HG03108 (cell line): ENCODE results near the gene PDE4DIP.
"Not testable (repeated sequence)": the region's sequence is repeated elsewhere in the genome, so short reads cannot be mapped to it uniquely, and the experiment has no call there.

Experiments used
- ATAC-seq: cut with Tn5 transposase; IDR thresholded peaks from one replicate; pipeline ENCODE4 v1.9.1; 2021; ENCODE audit warnings: moderate library complexity; ENCODE audit not compliant: unreplicated experiment

The PDE4DIP gene

DNA sequence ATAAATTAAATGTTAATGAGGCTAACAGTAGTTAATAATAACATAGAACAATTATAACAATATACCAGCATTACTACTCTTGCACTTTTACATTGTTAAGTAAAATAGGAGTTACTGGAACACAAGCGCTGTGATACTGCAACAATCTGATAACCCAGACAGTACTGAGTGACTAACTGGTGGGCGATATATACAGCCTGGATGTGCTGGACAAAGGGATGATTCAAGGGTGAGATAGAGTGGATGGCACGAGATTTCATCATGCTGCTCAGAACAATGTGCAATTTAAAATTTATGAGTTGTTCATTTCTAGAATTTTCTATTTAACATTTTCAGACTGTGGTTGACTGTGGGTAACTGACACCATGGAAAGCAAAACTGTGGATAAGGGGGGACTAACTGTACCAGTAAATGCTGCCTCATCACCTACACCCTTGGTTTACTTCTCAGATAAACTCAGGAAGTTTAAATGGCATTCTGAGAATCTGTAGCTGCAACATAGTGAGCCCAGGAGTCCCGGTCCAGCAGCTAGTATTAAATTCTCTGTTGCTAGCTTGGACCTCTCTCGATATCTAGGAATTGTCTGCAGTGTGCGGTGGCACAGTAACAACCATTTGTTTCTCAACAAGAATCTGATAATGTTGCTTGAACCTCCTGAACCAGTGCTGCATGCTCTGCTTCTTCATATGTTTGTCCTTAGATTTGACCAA lies 24.9 kb downstream of the PDE4DIP start:
- ATAC-seq, result not testable (repeated sequence)

DNA sequence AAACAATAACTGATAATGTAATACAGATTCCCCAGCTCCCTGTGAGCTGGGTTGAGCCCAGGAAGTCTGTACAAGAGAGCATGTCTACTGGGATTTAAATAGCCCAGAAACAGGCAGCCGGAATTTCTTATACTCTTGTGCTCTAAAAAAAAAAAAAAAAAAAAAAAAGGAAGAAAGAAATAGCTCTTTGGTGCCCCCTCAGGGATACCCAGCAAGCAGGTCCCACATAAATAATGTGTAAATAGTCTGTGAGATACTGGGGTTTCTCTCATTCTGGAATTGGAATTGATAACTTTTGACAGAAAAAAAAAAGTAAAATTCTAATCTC lies 25.4 kb downstream of the PDE4DIP start:
- not testable (repeated sequence) for ATAC-seq

DNA sequence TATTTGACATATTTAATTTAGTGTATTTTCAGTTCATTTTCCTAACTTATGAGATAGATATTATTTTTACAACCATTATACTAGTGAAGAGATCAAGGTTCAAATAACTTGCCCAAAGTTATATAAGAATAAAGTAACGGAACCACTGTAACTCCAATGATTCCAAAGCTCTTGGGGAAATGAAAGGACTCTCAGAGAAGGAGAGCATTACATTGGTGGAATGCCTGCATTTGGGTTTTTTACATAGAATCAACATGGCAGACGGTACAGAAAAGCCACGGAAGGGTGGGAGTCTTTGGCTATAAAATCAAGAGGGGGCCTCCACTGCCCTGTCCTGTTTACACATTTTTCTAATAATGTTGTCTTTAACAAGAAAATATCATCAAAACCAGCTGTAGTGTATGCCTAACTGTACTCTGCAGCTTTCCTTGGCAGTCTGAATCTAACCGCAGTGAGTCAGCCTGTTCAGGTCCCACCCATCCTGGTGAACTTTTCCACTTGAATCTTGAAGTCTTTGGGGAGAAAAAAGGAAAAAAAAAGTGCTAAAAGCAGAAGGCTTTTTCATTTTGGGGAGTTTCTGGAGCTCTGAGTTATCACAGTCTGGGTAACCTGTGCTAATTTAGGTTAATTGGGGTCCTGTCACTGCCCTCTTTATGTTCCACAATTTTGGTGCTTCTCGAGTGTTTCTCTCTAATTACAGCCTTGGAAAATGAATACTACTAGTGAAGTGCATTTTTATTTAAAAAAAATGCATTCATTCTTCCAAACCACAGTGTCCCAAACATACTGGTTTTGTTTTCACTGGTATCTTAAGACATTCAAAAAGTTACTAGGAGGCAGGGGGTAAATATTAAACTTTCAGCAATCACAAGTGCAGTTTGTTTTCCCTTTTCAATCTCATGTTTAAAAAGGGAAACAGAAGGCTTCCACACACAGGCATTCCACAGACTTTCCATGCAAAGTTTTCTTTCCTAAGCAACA lies 30.5 kb downstream of the PDE4DIP start:
- ATAC-seq, result not testable (repeated sequence)

DNA sequence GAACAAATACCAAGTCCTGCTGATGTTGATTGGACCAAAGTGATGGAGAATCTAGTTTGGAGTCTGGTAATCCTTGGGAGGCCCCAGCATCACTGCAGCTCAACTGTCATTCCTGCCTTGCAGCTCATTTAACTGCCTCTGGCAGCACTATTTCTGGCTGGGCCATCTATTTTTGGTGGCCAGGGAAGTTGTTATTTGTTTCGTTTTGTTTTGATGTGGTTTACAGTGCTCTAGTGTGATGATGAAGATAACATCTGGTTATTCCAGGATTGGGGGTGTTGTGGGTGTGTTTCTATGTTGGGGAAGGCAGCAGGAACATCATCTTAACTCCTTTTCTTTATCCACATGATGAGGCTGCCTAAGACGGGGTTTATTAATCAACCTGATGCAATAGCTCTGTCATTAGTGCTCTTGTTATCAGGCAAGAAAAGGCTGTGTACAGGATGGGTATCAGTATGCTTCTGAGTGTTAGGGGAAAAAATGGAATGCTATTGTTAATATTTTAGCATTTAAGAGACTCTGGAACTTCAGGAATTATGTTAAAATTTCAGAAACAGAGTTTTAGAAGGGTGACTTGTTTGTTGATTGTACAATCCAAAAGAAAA lies 35.7 kb downstream of the PDE4DIP start:
- ATAC-seq, result not testable (repeated sequence)

DNA sequence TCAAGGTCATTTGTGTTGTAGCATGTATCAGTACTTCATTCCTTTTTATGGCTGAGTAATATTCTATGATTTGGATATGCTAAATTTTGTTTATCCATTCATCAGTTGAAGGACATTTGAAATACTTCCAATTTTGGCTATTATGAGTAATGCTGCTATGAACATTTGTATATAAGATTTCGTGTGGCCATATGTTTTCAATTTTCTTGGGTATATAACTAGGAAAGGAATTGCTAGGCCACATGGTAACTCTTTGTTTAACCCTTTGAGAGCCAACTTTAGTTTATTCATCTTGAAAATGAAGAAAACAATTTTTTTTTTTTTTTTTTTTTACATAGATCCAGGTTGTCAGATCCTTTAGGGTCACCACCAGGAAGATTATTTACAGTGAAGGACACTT lies 37.0 kb downstream of the PDE4DIP start:
- not testable (repeated sequence) for ATAC-seq

DNA sequence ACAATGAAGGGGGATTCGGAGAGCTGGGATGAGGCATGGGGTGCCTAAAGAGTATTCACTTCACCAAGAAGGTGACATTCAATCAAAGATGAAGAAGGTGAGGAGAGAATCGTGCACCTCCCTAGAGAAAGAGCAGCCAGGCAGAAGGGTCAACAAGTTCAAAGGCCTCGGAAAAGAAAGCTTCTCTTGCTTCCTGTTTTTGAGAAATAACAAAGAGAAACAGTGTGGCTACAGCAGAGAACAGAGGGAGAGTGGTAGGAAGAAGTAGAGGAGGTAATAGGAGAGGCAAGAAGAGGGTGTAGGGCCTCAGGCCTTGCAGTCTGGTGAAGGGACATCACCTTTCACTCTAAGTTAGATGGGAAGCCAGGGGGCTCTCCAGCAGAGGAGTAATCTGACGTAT lies 41.0 kb downstream of the PDE4DIP start:
- ATAC-seq, result not testable (repeated sequence)

DNA sequence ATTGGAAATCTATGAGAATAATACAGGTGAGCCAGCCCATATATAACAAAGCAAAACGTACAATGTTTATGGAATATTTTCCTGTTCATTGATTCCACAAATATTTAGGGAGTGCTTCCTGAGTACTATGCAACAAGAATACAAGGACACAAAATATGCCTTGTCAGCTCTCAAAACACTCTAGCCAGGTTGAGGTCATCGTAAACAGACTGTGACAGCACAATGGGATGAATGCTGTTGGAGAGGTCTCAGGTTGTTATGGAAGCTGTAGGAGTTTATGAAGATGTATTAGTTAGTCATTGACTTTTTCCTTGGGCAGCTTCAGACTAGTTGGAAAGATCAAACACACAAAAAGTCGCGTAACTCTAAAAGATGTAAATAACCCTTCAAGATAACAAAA lies 42.1 kb downstream of the PDE4DIP start:
- not testable (repeated sequence) for ATAC-seq

DNA sequence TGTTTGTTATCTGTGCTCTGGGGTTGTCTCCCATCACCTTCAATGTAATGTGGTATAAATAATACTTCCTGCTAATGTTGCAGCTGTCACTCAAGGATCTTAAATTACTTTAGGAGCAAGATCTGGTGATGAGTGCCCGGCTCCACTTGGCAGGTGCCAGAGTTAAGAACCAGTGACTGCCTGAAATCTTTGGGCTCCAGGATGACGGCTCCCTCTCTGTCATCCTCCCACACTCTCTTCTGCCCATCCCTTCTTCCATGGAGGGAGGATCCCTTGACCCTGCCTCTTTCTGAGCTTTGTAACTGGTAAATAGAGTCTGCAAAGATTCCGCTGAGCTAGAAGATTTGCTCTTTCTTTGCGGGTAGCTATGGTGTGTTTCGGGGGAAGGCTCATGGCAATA lies 44.4 kb downstream of the PDE4DIP start:
- not testable (repeated sequence) for ATAC-seq

DNA sequence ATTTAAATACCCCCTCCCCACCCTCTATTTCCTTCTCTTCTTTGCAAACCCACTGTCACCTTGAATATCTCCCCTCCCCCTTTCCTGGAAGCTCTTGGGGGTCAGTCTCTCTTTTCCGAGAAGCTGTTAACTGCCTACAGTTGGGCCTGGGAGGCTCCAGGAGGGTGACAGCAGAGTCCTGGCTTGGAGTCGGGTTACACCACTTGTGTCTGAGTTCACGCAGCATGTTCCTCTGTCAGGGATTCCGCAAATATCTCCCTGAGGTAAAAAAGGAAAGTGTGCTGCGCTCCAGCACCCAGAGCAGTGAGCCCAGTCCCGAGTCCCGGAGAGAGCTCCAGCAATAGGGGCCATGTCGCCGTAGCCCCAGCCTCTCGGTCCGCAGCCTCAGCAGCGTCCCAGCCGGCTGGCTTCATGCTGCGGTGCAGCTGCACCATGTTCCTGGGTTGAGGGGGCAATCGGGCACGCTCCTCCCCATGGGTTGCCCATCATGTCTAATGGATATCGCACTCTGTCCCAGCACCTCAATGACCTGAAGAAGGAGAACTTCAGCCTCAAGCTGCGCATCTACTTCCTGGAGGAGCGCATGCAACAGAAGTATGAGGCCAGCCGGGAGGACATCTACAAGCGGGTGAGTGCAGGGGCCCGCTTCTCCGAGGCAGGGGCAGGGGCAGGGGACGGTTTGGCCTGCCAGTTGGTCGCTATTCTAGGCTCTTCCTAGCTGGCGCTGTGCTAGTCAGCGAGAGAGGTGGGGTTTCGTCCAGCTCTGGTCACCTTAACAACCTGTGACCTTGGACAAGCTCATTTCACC lies 45.2 kb downstream of the PDE4DIP start:
- ATAC-seq, result not testable (repeated sequence)

DNA sequence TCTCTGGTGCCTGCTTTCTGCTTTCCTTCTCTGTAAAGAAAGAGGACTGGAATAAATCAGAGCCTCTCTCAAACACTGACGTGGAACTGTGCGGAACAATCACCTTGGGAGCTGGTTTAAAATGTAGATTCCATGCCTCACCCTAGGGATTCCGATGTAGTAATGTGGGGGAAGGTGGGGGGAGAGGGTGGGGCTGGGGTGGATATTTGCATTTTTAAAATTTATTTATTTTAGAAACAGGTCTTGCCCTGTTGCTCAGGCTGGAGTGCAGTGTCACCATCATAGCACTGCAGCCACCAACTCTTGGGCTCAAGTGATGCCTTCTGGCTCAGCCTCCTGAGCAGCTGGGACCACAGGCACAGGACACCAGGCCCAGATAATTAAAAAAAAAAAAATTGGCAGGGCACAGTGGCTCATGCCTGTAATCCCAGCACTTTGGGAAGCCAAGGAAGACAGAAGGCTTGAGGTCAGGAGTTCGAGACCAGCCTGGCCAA lies 45.9 kb downstream of the PDE4DIP start:
- ATAC-seq, result not testable (repeated sequence)

DNA sequence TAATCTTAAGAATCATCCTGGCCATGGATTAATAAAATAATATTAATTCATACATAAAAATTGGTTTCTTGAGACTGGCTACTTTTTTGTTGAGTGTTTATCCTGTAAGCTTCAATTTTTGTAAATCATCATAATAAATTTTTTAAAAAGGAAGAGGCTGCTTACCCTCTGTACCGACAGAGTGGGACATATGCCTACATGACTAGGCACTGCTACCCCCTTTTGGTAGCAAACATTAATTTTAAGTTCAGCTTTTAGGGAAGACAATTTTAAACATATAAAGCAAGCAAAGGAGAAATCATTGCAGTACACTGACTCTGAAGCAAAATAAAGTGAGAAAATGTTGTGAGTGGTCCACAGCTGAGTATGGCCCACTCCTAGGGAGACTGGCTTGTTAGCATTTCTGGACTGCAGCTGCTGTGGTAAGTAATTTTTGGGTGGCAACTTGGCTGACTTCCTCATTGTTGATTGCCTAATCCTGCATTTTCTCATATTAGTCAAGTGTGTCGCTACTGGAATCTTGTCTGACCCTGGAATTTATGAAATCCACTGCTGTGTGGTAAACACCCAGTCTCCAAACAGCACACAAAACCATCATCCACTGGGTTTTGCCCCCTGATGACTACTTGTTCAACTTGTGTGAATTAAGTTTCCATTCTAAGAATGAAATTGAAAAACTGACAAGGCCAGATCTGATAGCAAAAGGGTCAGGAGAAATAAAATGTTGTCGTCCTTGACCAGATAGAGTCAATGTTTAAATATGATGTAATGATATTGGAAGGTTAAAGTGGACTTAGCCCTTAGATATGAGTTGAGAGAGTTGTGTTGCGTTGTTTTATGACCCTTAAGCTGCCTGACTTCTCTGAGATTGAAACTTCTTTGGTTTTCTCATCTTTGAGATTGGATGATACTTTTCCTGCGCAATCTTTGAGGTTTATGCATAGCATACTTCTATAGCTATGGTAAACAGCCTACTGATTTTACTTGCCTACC lies 50.4 kb downstream of the PDE4DIP start:
- ATAC-seq, result not testable (repeated sequence)

DNA sequence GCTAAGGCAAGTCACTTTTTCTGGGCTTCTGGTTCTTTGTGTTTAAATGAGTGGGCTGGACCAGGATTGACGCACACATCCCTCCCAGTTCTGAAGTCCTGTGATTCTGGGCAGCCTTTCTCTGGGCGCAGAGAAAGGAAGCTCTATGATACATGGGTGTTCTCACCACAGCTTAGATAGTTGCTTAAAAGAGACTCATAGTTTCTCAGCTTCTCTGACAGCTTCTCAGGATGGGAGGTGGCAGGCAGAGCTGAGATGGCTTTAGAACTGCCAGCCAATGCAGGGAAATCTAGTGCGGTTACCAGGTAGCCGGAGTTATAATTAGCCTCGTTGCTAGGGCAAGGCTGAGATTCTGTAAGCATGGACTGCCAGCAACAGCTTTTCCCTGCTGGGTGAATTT lies 55.8 kb downstream of the PDE4DIP start:
- not testable (repeated sequence) for ATAC-seq

DNA sequence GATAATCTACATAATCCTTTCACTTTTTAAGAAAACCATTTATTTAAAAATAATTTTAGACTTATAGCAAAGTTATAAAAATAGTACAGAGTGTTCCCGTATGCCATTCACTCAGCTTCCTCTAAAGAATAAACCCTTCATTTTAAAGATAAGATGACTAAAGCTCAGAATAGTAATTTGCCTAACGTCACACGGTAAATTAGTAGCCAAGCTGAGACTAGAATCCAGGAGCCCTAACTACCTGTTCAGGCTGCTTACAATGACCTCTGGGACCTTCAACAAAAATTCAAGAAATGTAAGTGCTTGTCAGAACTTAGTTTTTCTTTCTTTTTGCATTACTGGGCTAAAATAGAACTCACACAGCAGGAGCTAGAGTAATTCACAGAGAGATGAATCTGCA lies 56.5 kb downstream of the PDE4DIP start:
- ATAC-seq, result not testable (repeated sequence)

DNA sequence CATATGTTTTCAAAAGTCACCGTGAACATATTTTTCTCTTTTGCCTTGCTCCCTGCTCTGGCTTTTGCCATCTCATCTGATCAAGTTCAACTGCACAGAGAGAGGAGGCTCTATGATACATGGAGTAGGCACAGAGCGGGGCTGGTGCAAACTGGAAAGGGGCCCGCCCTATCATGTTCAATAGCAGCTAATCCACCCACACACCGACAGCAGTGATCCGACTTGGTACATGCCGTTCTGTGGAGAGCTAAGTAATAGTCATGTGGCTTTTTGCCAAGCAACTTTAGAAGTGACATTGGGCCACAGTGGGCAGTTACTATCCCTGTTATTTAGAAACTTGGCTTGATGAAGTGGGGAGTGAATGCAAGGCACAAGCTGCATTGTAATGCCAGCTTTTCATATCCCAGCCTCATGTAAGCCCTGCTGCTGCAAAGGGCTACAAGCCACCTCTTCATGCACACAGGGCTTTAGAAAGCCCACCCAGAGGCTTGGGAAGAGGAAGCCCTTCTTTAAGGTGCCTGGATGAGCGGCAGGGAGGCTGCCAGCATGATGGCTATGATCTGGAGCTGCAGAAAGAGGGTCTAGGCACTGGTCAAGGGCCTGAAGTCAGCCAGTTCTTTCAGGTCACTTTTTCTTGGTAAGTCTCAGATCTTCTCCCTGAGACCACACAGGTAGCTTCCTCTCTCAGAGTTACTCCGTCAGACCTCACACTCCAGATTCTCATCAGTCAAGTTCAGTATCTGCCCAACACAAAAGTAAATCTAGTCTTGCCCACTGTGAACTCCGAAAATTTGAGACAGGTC lies 57.1 kb downstream of the PDE4DIP start:
- not testable (repeated sequence) for ATAC-seq

DNA sequence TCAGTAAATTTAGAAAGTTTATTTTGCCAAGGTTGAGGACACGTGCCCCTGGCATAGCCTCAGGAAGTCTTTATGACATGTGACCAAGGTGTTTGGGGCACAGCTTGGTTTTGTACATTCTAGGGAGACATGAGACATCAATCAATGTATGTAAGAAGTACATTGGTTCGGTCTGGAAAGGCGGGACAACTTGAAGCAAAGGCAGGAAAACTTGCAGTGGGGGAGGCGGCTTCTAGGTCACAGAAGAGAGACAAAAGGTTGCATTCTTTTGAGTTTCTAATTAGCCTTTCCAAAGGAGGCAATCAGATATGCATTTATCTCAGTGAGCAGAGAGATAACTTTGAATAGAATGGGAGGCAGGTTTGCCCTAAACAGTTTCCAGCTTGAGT lies 57.7 kb downstream of the PDE4DIP start:
- ATAC-seq, result not testable (repeated sequence)

DNA sequence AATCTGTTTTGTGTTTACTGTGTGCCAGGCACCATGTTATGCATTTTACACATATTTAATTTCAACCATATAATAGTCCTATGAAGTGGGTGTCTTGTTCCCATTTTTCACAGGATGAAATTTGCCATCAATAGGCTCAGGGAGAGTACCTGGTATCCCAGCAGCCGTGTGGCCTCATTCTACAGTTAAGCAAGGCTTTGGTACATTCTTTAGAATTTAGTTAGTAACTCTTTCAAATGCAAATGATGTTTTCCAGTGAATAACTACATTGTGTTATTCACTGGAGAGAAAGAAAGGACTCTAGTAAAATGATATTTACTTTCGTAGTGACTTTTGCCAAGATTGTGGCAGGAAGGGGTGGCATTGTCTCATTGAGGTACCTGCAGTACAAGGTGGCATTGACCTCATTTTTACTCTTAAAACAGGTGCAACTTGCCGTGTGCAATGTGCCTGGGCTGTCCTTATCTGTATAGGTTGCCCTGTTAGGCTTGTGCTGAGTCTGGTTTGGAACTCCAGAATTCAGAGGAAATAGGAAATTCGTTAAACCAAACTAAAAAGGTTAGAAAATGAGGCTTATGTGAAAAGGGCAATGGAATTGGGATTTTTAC lies 65.1 kb downstream of the PDE4DIP start:
- not testable (repeated sequence) for ATAC-seq

DNA sequence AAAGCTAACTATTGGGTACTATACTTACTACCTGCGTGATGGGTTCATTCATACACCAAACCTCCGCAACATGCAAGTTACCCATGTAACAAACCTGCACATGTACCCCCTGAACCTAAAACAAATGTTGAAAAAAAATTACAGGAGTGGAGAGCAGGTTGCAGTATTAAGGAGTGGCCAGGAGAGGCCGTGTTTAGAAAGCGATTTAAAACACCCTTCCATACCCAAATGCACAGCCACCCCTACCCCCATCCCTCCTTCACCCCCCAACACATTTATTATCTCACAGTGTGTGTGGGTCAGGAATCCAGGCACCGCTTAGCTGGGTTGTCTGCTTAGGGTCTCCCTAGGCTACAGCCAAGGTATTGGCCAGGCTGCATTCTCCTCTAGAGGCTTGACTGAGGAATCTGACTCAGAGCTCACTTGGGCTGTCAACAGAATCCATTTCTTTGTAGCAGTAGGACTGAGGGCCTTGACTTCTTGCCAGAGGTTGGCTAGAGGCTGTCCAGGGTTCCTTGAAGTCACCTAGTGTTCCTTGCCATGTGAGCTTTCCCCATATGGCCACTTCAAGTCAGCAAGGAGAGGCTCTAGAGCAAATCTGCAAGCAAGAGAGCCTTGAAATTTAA lies 67.2 kb downstream of the PDE4DIP start:
- not testable (repeated sequence) for ATAC-seq

DNA sequence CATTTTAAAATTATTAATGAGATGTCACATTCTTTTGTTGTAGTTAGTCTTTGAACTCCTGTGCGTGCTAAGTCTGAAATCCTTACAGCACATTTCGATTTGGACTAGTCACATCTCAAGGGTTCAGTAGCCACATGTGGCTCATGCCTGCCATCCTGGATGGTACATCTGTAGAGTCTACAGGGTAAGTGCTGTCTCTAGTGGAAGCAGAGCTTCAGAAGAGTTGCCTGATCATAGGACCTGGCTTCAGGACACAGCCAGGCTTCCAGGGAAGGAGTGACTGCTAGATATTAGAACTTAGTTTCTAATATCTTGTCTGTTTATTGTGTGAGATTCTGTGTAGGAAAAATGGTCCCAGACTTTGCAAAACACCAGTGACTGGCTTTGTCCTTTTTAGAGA lies 72.0 kb downstream of the PDE4DIP start:
- not testable (repeated sequence) for ATAC-seq
